GM23338 (cell line): ENCODE data around the gene SFMBT2.
A peak's percentile ranks its signal among the peaks of the same experiment; 100 is the strongest.

Source experiments
- CREB1 ChIP-seq: fragments of 250-450 bp; sonication (Bioruptor Pico); IDR thresholded peaks from 2 replicates; pipeline ENCODE4 v1.5.0; 2020; ENCODE audit warnings: low read depth, mild to moderate bottlenecking, moderate library complexity
- ETS1 ChIP-seq: IDR thresholded peaks from 2 replicates; pipeline ENCODE4 v1.6.1; 2016; ENCODE audit warnings: antibody characterized with exemption
- EZH2 ChIP-seq: fragments of 200-600 bp; sonication (generic); IDR thresholded peaks from one replicate; pipeline ENCODE4 v1.8.0; 2017; ENCODE audit warnings: antibody characterized with exemption, mild to moderate bottlenecking, low read depth; ENCODE audit not compliant: unreplicated experiment
- EZH2phosphoT487 ChIP-seq: fragments of 200-600 bp; sonication (generic); IDR thresholded peaks from one replicate; pipeline ENCODE4 v1.8.1; 2018; ENCODE audit warnings: antibody characterized with exemption; ENCODE audit not compliant: unreplicated experiment
- JUNB ChIP-seq: IDR thresholded peaks from one replicate; pipeline ENCODE4 v1.6.1; 2016; ENCODE audit warnings: antibody characterized with exemption; ENCODE audit not compliant: unreplicated experiment
- NANOG ChIP-seq: IDR thresholded peaks from 2 replicates; pipeline ENCODE4 v1.6.1; 2016; ENCODE audit warnings: antibody characterized with exemption, borderline replicate concordance
- POLR2AphosphoS5 ChIP-seq: IDR thresholded peaks from 2 replicates; pipeline ENCODE4 v1.6.1; 2016; ENCODE audit warnings: antibody characterized with exemption, low read depth
- REST ChIP-seq: IDR thresholded peaks from one replicate; pipeline ENCODE4 v1.6.1; 2018; ENCODE audit warnings: antibody characterized with exemption; ENCODE audit not compliant: unreplicated experiment
- STAT1 ChIP-seq: IDR thresholded peaks from one replicate; pipeline ENCODE4 v1.6.1; 2016; ENCODE audit warnings: antibody characterized with exemption; ENCODE audit not compliant: unreplicated experiment
- ZNF114 ChIP-seq: fragments of 250-450 bp; sonication (Bioruptor Pico); IDR thresholded peaks from 2 replicates; pipeline ENCODE4 v1.5.0; 2020; ENCODE audit warnings: mild to moderate bottlenecking, moderate library complexity
- ZNF331 ChIP-seq: fragments of 250-450 bp; sonication (Bioruptor Pico); IDR thresholded peaks from 2 replicates; pipeline ENCODE4 v1.5.0; 2020; ENCODE audit warnings: low read depth, mild to moderate bottlenecking, moderate library complexity
- ZNF462 ChIP-seq: fragments of 250-450 bp; sonication (Bioruptor Pico); IDR thresholded peaks from 2 replicates; pipeline ENCODE4 v1.5.0; 2020; ENCODE audit warnings: mild to moderate bottlenecking, moderate library complexity
- TF ChIP-seq, protein P1 (sequence below), 2 experiments: fragments of 200-600 bp in 1 of 2; sonication (generic) in 1 of 2; conservative IDR thresholded peaks; 2 replicates each; pipeline versions ENCODE4 v1.5.1 to v1.6.1; 2016 to 2017; ENCODE audit warnings: antibody characterized with exemption in 2 of 2, low read depth in 2 of 2, mild to moderate bottlenecking in 2 of 2, moderate library complexity in 1 of 2

DNA sequence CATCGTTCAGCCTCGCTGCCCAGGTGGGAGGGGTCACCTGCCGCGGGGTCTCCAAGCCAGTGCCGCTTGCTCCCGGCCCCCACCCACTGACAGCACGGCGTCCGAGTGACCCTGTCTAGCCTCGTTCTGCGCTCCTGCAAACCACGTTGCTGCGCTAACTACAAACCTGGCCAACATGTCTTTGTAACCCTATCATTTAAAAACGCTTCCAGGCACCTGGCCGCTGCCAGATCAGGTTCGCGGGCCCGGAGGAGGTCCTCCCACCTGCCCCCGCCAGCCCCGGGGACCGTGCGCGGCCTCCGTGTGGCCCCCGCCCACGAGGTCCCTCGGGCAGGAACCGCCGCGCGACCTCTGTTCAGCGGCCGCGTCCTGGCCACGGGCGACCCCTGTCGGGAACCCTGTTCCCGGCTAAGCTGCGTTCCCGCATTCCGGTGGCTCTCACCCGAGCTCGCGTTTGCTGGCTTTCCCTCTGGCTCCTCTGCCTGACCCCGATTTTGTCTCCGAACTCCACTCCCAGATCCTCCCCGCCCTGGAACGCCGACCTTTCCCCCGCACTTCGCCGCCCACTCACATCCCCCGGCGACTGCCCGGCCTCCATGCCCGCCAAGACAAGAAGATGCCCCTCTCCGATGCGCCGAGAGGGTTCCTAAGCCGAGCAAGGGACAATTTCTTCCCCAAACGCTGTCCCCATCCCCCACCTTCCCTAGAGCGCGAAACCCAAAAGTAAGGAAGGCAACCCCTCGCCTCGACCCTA, 2.4 kb downstream of the SFMBT2 start:
- TF ChIP-seq, protein P1, sequence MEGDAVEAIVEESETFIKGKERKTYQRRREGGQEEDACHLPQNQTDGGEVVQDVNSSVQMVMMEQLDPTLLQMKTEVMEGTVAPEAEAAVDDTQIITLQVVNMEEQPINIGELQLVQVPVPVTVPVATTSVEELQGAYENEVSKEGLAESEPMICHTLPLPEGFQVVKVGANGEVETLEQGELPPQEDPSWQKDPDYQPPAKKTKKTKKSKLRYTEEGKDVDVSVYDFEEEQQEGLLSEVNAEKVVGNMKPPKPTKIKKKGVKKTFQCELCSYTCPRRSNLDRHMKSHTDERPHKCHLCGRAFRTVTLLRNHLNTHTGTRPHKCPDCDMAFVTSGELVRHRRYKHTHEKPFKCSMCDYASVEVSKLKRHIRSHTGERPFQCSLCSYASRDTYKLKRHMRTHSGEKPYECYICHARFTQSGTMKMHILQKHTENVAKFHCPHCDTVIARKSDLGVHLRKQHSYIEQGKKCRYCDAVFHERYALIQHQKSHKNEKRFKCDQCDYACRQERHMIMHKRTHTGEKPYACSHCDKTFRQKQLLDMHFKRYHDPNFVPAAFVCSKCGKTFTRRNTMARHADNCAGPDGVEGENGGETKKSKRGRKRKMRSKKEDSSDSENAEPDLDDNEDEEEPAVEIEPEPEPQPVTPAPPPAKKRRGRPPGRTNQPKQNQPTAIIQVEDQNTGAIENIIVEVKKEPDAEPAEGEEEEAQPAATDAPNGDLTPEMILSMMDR (conservative IDR thresholded peaks at IDR 0.05; ENCODE audit: low read depth in 2 of 2) = peak; percentile 35 to 63; a peak in 3 of 4 replicates
- TF ChIP-seq ZNF114 (CRISPR knock-in tag) = no peak
- no peak for TF ChIP-seq JUNB
- no peak for TF ChIP-seq REST
- no peak for TF ChIP-seq EZH2phosphoT487
- TF ChIP-seq POLR2AphosphoS5 = no peak
- TF ChIP-seq EZH2 = peak; percentile 72
- TF ChIP-seq CREB1 (CRISPR knock-in tag) = no peak
- no peak for TF ChIP-seq ZNF331
- TF ChIP-seq STAT1 = no peak
- TF ChIP-seq ZNF462 (CRISPR knock-in tag) = no peak
- TF ChIP-seq NANOG = no peak
- no peak for TF ChIP-seq ETS1
